Activated naive CD4-positive, alpha-beta T cell treated with anti-CD3 and anti-CD28 coated beads for 36 hours (primary cell): ENCODE measurements around the gene SLC22A3. TPM values are rescaled to one million over a fixed set of nuclear protein-coding genes. Genes with fewer than 3 reads are reported as not detected.

ENCODE experiments used
- CTCF ChIA-PET: fragments of 350-600 bp; sonication (Branson Sonifier 250); formaldehyde crosslinking; loops from one replicate; lab custom pipeline; 2021; ENCODE audit warnings: antibody characterized with exemption; lab: Charles Lee
- DNase-seq: peaks from one replicate; pipeline ENCODE4 v3.0.0-alpha.2; 2020
- H3K27ac Mint-ChIP-seq: one replicate; pipeline ENCODE4 v1.8.0; 2021; ENCODE audit warnings: mild to moderate bottlenecking, mixed read lengths
- H3K27me3 Mint-ChIP-seq: one replicate; pipeline ENCODE4 v1.8.0; 2021; ENCODE audit warnings: low read depth, mixed read lengths
- H3K36me3 Mint-ChIP-seq: one replicate; pipeline ENCODE4 v1.8.0; 2021; ENCODE audit warnings: low read depth, mixed read lengths
- H3K4me1 Mint-ChIP-seq: one replicate; pipeline ENCODE4 v1.8.0; 2021; ENCODE audit warnings: low read depth, mixed read lengths
- H3K4me3 Mint-ChIP-seq: one replicate; pipeline ENCODE4 v1.8.0; 2021; ENCODE audit warnings: mild to moderate bottlenecking, moderate library complexity, mixed read lengths
- H3K9me3 Mint-ChIP-seq: one replicate; pipeline ENCODE4 v1.8.0; 2021; ENCODE audit warnings: mixed read lengths
- intact Hi-C: fragments of 100-400 bp; cut with micrococcal nuclease; formaldehyde crosslinking; loops from one replicate; pipeline ENCODE4 v1.15.1; 2023
- total RNA-seq, 2 experiments: library from RNA; stranded (reverse); gene quantifications; one replicate each; pipeline ENCODE4 v1.2.3, GENCODE V29; 2021

Gene SLC22A3
- total RNA-seq, 2 experiments from 2014 or later = not detected

GRCh38 chr6:160319246-160319645 is 28.9 kb upstream of the SLC22A3 start:
- CTCF ChIA-PET = no interaction called here
- H3K36me3 Mint-ChIP-seq = no peaks in the 10 kb centered on the region
- no peaks in the 10 kb centered on the region for H3K4me1 Mint-ChIP-seq
- no peak for DNase-seq
- H3K4me3 Mint-ChIP-seq = no peak overlapping the region
- peaks cover 4% of the 10 kb centered on the region for H3K9me3 Mint-ChIP-seq
- H3K27ac Mint-ChIP-seq = no peak overlapping the region
- intact Hi-C loops = no loop called here
- H3K27me3 Mint-ChIP-seq = peaks cover 3% of the 10 kb centered on the region

DNA sequence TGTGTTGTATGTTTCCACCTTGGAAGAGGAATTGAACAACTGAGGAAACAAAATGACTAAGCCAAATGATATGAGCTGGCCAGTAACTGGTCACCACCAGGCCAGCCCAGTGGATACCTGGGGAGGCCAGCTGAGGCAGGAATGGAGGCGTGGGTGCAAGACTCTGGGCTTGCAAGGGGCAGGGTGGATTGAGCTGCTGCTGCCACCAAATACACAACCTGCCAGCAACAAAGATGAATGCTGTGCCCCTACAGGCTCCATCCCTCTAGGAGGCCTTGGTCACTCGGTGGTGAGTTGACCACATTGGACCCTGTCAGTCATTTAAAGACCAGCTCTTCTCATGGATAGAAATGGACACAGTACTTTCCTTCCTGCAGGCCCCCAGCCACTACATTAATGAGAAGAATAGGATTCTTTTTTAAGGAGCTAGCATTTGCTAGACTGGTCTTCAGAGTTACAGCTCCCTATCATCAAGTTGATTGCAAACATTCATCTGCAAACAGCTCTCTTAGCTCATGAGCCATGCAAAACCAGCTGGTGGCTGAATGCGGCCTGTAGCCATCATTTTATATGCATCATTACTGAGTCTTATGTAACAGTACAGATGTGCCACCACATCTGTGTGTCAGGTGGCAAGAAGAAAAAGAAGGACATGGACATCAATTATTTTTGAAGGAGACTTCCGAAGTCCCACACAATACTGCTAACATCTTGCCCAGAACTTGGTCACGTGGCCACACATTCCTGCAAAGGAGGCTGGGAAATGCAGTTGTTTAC is 26.3 kb upstream of the SLC22A3 start:
- no peak for DNase-seq
- peaks cover 4% of the 10 kb centered on the region for H3K9me3 Mint-ChIP-seq
- no peaks in the 10 kb centered on the region for H3K4me1 Mint-ChIP-seq
- H3K36me3 Mint-ChIP-seq = no peaks in the 10 kb centered on the region
- no peak overlapping the region for H3K27ac Mint-ChIP-seq
- intact Hi-C loops = no loop called here
- CTCF ChIA-PET = interaction anchor here (0.6 kb wide), 1 partner anchor 181 kb away, joined by 3 read pairs; no protein-coding TSS in a partner anchor
- no peak overlapping the region for H3K4me3 Mint-ChIP-seq
- H3K27me3 Mint-ChIP-seq = peaks cover 3% of the 10 kb centered on the region

GRCh38 chr6:160327981-160328380 is 20.2 kb upstream of the SLC22A3 start:
- CTCF ChIA-PET = interaction anchor here (0.5 kb wide), 1 partner anchor 720 kb away, joined by 3 read pairs; no protein-coding TSS in a partner anchor
- H3K27me3 Mint-ChIP-seq = peaks cover 9% of the 10 kb centered on the region
- DNase-seq = no peak
- no peaks in the 10 kb centered on the region for H3K4me1 Mint-ChIP-seq
- H3K4me3 Mint-ChIP-seq = no peak overlapping the region
- H3K36me3 Mint-ChIP-seq = no peaks in the 10 kb centered on the region
- H3K27ac Mint-ChIP-seq = no peak overlapping the region
- H3K9me3 Mint-ChIP-seq = no peaks in the 10 kb centered on the region
- intact Hi-C loops = no loop called here

DNA sequence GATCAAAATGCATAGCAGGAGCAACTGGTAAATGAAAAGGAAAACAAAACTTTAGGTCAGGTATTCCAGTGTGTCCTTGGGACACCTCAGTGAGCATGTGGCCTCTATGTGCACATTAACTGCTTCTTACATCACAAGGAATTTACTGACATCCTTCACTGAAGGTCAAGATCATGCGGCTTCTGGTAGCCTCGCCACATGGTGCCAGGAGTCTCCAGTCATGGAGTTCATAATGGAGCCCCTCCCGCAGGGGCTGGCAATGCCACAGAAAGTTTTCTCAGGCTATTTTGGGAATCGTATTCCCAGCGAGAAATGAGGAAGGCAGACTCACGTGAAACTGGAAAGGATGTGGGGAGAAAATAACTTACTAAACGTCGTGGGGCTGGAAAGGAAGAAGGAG is 19.7 kb upstream of the SLC22A3 start:
- Mint-ChIP-seq H3K36me3 (no peaks in the 10 kb centered on the region), H3K4me1 (no peaks in the 10 kb centered on the region), H3K9me3 (no peaks in the 10 kb centered on the region), H3K4me3 (no peak overlapping the region), H3K27me3 (peaks cover 13% of the 10 kb centered on the region), H3K27ac (no peak overlapping the region)
- CTCF ChIA-PET = no interaction called here
- intact Hi-C loops = no loop called here
- DNase-seq = no peak

GRCh38 chr6:160329188-160329587 is 19.0 kb upstream of the SLC22A3 start:
- CTCF ChIA-PET = no interaction called here
- no peaks in the 10 kb centered on the region for H3K36me3 Mint-ChIP-seq
- no peaks in the 10 kb centered on the region for H3K9me3 Mint-ChIP-seq
- no peak for DNase-seq
- intact Hi-C loops = no loop called here
- H3K4me1 Mint-ChIP-seq = no peaks in the 10 kb centered on the region
- no peak overlapping the region for H3K4me3 Mint-ChIP-seq
- peaks cover 16% of the 10 kb centered on the region for H3K27me3 Mint-ChIP-seq
- H3K27ac Mint-ChIP-seq = no peak overlapping the region

- Mint-ChIP-seq H3K4me1 (no peaks in the 10 kb centered on the region), H3K9me3 (no peaks in the 10 kb centered on the region), H3K27ac (no peak overlapping the region), H3K27me3 (peaks cover 22% of the 10 kb centered on the region), H3K36me3 (no peaks in the 10 kb centered on the region), H3K4me3 (no peak overlapping the region)
- intact Hi-C loops = no loop called here
- CTCF ChIA-PET = no interaction called here
- no peak for DNase-seq
These were observed 17.6 kb upstream of the SLC22A3 start for GRCh38 chr6:160330619-160331018.

DNA sequence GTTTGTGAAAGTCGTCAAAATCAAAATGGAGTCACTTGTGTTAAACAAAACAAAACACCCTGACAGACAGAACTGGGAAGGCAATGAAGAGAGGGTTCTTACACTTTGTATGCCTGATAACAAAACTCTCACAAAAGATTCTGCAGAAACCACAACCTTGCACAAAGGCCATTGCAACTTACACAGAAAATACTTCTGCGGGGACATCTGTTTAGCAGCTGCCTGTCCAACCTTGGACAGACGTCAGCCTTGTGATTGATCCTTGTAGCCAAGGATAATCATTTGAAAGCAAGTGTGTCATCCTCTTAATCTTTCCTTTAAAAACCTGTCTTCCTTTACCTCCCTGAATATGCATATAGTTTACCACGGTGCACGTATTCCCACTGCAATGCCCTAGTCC is 17.0 kb upstream of the SLC22A3 start:
- no peaks in the 10 kb centered on the region for H3K4me1 Mint-ChIP-seq
- H3K27ac Mint-ChIP-seq = no peak overlapping the region
- no peak overlapping the region for H3K4me3 Mint-ChIP-seq
- peaks cover 22% of the 10 kb centered on the region for H3K27me3 Mint-ChIP-seq
- H3K36me3 Mint-ChIP-seq = no peaks in the 10 kb centered on the region
- CTCF ChIA-PET = no interaction called here
- intact Hi-C loops = no loop called here
- no peak for DNase-seq
- H3K9me3 Mint-ChIP-seq = no peaks in the 10 kb centered on the region

- H3K4me1 Mint-ChIP-seq = no peaks in the 10 kb centered on the region
- DNase-seq = no peak
- H3K27ac Mint-ChIP-seq = no peak overlapping the region
- H3K4me3 Mint-ChIP-seq = no peak overlapping the region
- CTCF ChIA-PET = no interaction called here
- intact Hi-C loops = no loop called here
- H3K9me3 Mint-ChIP-seq = no peaks in the 10 kb centered on the region
- H3K27me3 Mint-ChIP-seq = peaks cover 22% of the 10 kb centered on the region
- H3K36me3 Mint-ChIP-seq = no peaks in the 10 kb centered on the region
These were observed 16.4 kb upstream of the SLC22A3 start for GRCh38 chr6:160331753-160332152.

GRCh38 chr6:160333101-160333500 is 15.1 kb upstream of the SLC22A3 start:
- Mint-ChIP-seq H3K4me1 (no peaks in the 10 kb centered on the region), H3K4me3 (no peak overlapping the region), H3K36me3 (no peaks in the 10 kb centered on the region), H3K27me3 (peaks cover 26% of the 10 kb centered on the region), H3K27ac (no peak overlapping the region), H3K9me3 (no peaks in the 10 kb centered on the region)
- CTCF ChIA-PET = no interaction called here
- no peak for DNase-seq
- intact Hi-C loops = no loop called here

DNA sequence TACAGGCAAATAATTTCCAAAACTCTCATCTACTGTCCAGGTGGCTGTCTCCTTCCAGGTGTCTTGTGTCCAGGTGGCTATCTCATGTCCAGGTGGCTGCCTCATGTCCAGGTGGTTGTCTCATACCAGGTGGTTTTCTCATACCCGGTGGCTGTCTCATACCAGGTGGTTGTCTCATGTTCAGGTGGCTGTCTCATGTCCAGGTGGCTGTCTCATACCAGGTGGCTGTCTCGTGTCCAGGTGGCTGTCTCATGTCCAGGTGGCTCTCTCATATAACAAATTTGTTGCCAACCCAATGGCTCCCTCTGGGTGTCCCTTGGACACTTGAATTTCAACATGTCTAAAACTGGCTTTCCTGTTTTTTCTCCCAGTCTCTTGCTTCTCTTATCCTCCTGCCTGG is 14.3 kb upstream of the SLC22A3 start:
- Mint-ChIP-seq H3K27ac (no peak overlapping the region), H3K9me3 (no peaks in the 10 kb centered on the region), H3K27me3 (peaks cover 26% of the 10 kb centered on the region), H3K36me3 (no peaks in the 10 kb centered on the region), H3K4me1 (no peaks in the 10 kb centered on the region), H3K4me3 (no peak overlapping the region)
- DNase-seq = no peak
- CTCF ChIA-PET = no interaction called here
- intact Hi-C loops = no loop called here

DNA sequence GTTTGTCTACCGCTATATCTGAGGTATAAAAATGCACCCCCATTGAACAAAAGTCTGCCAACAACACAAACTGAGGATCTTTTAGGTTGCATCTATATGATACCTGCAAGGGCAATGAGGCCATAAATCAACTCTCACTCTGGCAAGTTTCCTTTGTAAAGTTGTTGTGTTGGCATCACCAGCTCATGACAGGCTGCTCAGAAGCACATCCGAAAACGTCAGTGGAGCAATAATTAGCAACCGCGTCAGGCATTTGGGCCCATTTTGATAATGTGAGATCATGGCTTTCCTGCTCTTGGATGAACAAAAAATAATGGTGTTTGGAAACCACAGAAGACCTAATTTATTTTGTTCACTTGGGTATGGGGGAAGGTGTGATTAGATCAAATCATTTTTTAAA is 12.0 kb upstream of the SLC22A3 start:
- Mint-ChIP-seq H3K4me1 (no peaks in the 10 kb centered on the region), H3K9me3 (no peaks in the 10 kb centered on the region), H3K27ac (no peak overlapping the region), H3K36me3 (no peaks in the 10 kb centered on the region), H3K27me3 (peaks cover 20% of the 10 kb centered on the region), H3K4me3 (no peak overlapping the region)
- intact Hi-C loops = no loop called here
- DNase-seq = no peak
- CTCF ChIA-PET = no interaction called here

GRCh38 chr6:160337301-160337700 is 10.9 kb upstream of the SLC22A3 start:
- intact Hi-C loops = no loop called here
- Mint-ChIP-seq H3K9me3 (no peaks in the 10 kb centered on the region), H3K4me3 (no peak overlapping the region), H3K27ac (no peak overlapping the region), H3K4me1 (no peaks in the 10 kb centered on the region), H3K27me3 (peaks cover 17% of the 10 kb centered on the region), H3K36me3 (no peaks in the 10 kb centered on the region)
- DNase-seq = no peak
- CTCF ChIA-PET = no interaction called here

DNA sequence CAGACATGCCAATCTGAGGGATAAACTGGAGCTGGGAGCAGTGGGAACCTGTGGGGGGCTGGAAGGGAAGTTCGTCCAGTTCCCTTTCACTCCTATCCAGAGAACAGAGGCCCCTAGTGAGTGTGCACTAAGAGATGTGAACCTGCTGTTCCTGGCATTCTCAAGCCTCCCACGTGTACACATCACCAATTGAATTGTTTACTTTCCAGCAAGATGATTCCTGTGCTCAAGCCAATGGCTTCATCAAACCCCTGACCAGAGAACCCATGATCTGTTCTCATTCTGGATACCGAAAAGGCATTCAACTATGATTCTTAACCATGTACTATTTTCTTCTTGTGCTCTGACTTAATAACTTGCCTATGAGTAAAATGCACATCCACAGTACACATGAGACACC is 10.2 kb upstream of the SLC22A3 start:
- CTCF ChIA-PET = no interaction called here
- intact Hi-C loops = no loop called here

More for the DNA sequence above, 10.2 kb upstream of the SLC22A3 start:
- Mint-ChIP-seq H3K27me3 (peaks cover 19% of the 10 kb centered on the region), H3K9me3 (no peaks in the 10 kb centered on the region), H3K4me3 (no peak overlapping the region), H3K27ac (no peak overlapping the region), H3K36me3 (no peaks in the 10 kb centered on the region), H3K4me1 (no peaks in the 10 kb centered on the region)
- DNase-seq = no peak
